Spleen (tissue), 11 donors: Measurements from ENCODE around the gene MYO9A. TPM values are rescaled to one million over a fixed set of nuclear protein-coding genes. Genes with fewer than 3 reads are reported as not detected.

ENCODE experiments used
- DNase-seq: peaks from one replicate; pipeline ENCODE4 v3.0.0-alpha.2; 2020
- H3K27ac ChIP-seq, 8 donors: fragments of 200-600 bp; sonication (generic) in 7 of 8; 1 replicate in 4 of 8; 2 replicates in 4 of 8; pipeline versions ENCODE4 v1.5.0 to v1.8.0; 2016 to 2021; ENCODE audit warnings: inconsistent platforms in 4 of 8, mild to moderate bottlenecking in 4 of 8, moderate library complexity in 1 of 8
- H3K27me3 ChIP-seq, 7 donors: fragments of 200-600 bp; sonication (generic) in 6 of 7; replicated peaks in 1 of 7; 1 replicate in 4 of 7; 2 replicates in 3 of 7; pipeline versions ENCODE4 v1.5.0 to v1.8.0; 2016 to 2021; ENCODE audit warnings: inconsistent platforms in 3 of 7, mild to moderate bottlenecking in 1 of 7
- H3K36me3 ChIP-seq, 6 donors: fragments of 200-600 bp; sonication (generic) in 5 of 6; 1 replicate in 4 of 6; 2 replicates in 2 of 6; pipeline versions ENCODE4 v1.5.0 to v1.8.0; 2016 to 2021; ENCODE audit warnings: inconsistent platforms in 2 of 6
- H3K4me1 ChIP-seq, 6 donors: fragments of 200-600 bp; sonication (generic) in 5 of 6; 1 replicate in 3 of 6; 2 replicates in 3 of 6; pipeline versions ENCODE4 v1.5.0 to v1.8.0; 2016 to 2021; ENCODE audit warnings: inconsistent platforms in 3 of 6
- H3K4me3 ChIP-seq, 8 donors: fragments of 200-600 bp; sonication (generic) in 7 of 8; 1 replicate in 4 of 8; 2 replicates in 4 of 8; pipeline versions ENCODE4 v1.5.0 to v1.8.0; 2016 to 2021; ENCODE audit warnings: inconsistent platforms in 4 of 8, mild to moderate bottlenecking in 4 of 8, moderate library complexity in 2 of 8
- H3K9me3 ChIP-seq, 8 donors: fragments of 200-600 bp; sonication (generic) in 7 of 8; 1 replicate in 4 of 8; 2 replicates in 4 of 8; pipeline versions ENCODE4 v1.5.0 to v1.8.0; 2016 to 2021; ENCODE audit warnings: inconsistent platforms in 4 of 8
- CTCF ChIP-seq, 11 experiments: fragments of 200-600 bp in 7 of 11; fragments of 450-650 bp in 4 of 11; sonication (generic) in 4 of 11; IDR thresholded peaks in 8 of 11; conservative IDR thresholded peaks in 3 of 11; 1 replicate in 7 of 11; 2 replicates in 4 of 11; pipeline versions ENCODE4 v1.4.0 to v1.8.0; 2016 to 2021; ENCODE audit warnings: antibody characterized with exemption in 11 of 11, inconsistent platforms in 4 of 11, mild to moderate bottlenecking in 1 of 11
- POLR2A ChIP-seq, 3 donors: fragments of 450-650 bp; IDR thresholded peaks; one replicate each; pipeline ENCODE4 v1.5.1; 2017; ENCODE audit warnings: antibody characterized with exemption in 3 of 3, mild to moderate bottlenecking in 1 of 3
- POLR2AphosphoS5 ChIP-seq, 3 donors: sonication (generic); formaldehyde crosslinking; IDR thresholded peaks; one replicate each; pipeline ENCODE4 v1.5.1; 2017; ENCODE audit warnings: antibody characterized with exemption in 3 of 3
- WGBS, 5 donors: extraction: QIAGEN DNeasy Blood & Tissue Kit in 3 of 5; methylation state at CpG; one replicate each; pipeline versions ENCODE4 v1.1.5 to v1.1.7; 2013 to 2018; 5-methylcytosine and 5-hydroxymethylcytosine counted together
- intact Hi-C: fragments of 100-400 bp; cut with DNase I; formaldehyde crosslinking; loops from one replicate; pipeline ENCODE4 v1.15.0; 2023; ENCODE audit warnings: low total_unique reads
- polyA plus RNA-seq, 3 donors: library from polyadenylated mRNA; stranded (reverse); fragments of 200-250 nt; gene quantifications; one replicate each; pipeline ENCODE4 v1.2.1, GENCODE V29; 2013
- total RNA-seq, 7 donors: library from RNA; depleted of rRNA in 3 of 7; stranded (reverse); fragments of >200 nt in 3 of 7; fragmentation: NEBNext Ultra II Directional in 4 of 7; extraction: Animal tissue kit (Norgen Biotek cat#: 25700) in 4 of 7; gene quantifications; one replicate each; pipeline versions ENCODE4 v1.1.0 to v1.2.1, GENCODE V29; 2016 to 2021
- donor health status: healthy with polysubstance abuse.
- donor health status: DM: no; HTN: no; CAD: no; lungs with moderate emphysema.
- donor health status: DM: no; HTN: no; CAD: no.
- donor health status: Bipolar disorder and iron deficiency.
- donor health status: healthy.
- donor health status: DM: no; HTN: no; CAD: no.
- donor health status: DM: yes; HTN: yes; CAD: no.

The MYO9A gene
- total and polyA plus RNA-seq, 10 donors = 1.7 to 80.9 (median 50.9) TPM

- 78 to 88% (median 83%) methylated on average over 1 of the region's 1 CpG for WGBS, 5 donors
- TF ChIP-seq CTCF (IDR thresholded peaks at IDR 0.05 in 8 of 11, conservative IDR thresholded peaks at IDR 0.05 in 3 of 11) (no peak), POLR2A (IDR thresholded peaks at IDR 0.05) (no peak), POLR2AphosphoS5 (IDR thresholded peaks at IDR 0.05) (no peak)
Measured at GRCh38 chr15:72042054-72042453, 75.9 kb downstream of the MYO9A start.

GRCh38 chr15:72037321-72037720 is 80.6 kb downstream of the MYO9A start:
- no peak for DNase-seq
- Histone ChIP-seq H3K27ac (no peak overlapping the region), H3K27me3 (no peaks in the 10 kb centered on the region), H3K36me3 (peaks cover 0 to 21% (median 0%) of the 10 kb centered on the region in 6 donors), H3K4me1 (peaks cover 0 to 7% (median 0%) of the 10 kb centered on the region in 6 donors), H3K4me3 (no peak overlapping the region), H3K9me3 (peaks cover 0 to 14% (median 6%) of the 10 kb centered on the region in 8 donors)
- 84 to 96% (median 93%) methylated on average over 4 of the region's 4 CpGs for WGBS, 5 donors
- intact Hi-C loops = no loop called here
- TF ChIP-seq POLR2A (IDR thresholded peaks at IDR 0.05) (no peak), POLR2AphosphoS5 (IDR thresholded peaks at IDR 0.05) (no peak), CTCF (IDR thresholded peaks at IDR 0.05 in 8 of 11, conservative IDR thresholded peaks at IDR 0.05 in 3 of 11) (no peak)

More at GRCh38 chr15:72042054-72042453, 75.9 kb downstream of the MYO9A start:
- Histone ChIP-seq H3K4me3 (no peak overlapping the region), H3K4me1 (no peaks in the 10 kb centered on the region), H3K27me3 (no peaks in the 10 kb centered on the region), H3K27ac (no peak overlapping the region), H3K36me3 (peaks cover 0 to 43% (median 8%) of the 10 kb centered on the region in 6 donors), H3K9me3 (peaks cover 0 to 10% (median 5%) of the 10 kb centered on the region in 8 donors)
- no peak for DNase-seq
- intact Hi-C loops = no loop called here

GRCh38 chr15:72034859-72035650 is 82.9 kb downstream of the MYO9A start:
- Histone ChIP-seq H3K27ac (no peak overlapping the region), H3K27me3 (no peaks in the 10 kb centered on the region), H3K36me3 (peaks cover 0 to 26% (median 0%) of the 10 kb centered on the region in 6 donors), H3K4me3 (no peak overlapping the region), H3K4me1 (peaks cover 0 to 8% (median 0%) of the 10 kb centered on the region in 6 donors), H3K9me3 (peaks cover 0 to 14% (median 6%) of the 10 kb centered on the region in 8 donors)
- intact Hi-C loops = no loop called here
- TF ChIP-seq POLR2A (IDR thresholded peaks at IDR 0.05) (no peak), CTCF (IDR thresholded peaks at IDR 0.05 in 8 of 11, conservative IDR thresholded peaks at IDR 0.05 in 3 of 11) (no peak), POLR2AphosphoS5 (IDR thresholded peaks at IDR 0.05) (no peak)
- WGBS, 5 donors = 71 to 96% (median 86%) methylated on average over 4 of the region's 4 CpGs
- no peak for DNase-seq

- Histone ChIP-seq H3K27me3 (no peaks in the 10 kb centered on the region), H3K9me3 (peaks cover 0 to 14% (median 6%) of the 10 kb centered on the region in 8 donors), H3K4me1 (peaks cover 0 to 8% (median 0%) of the 10 kb centered on the region in 6 donors), H3K36me3 (peaks cover 0 to 22% (median 0%) of the 10 kb centered on the region in 6 donors), H3K27ac (no peak overlapping the region), H3K4me3 (no peak overlapping the region)
- 95 to 100% (median 98%) methylated on average over 1 of the region's 1 CpG for whole genome bisulfite sequencing, 5 donors
- DNase-seq = no peak
- TF ChIP-seq CTCF (IDR thresholded peaks at IDR 0.05 in 8 of 11, conservative IDR thresholded peaks at IDR 0.05 in 3 of 11) = no peak
- TF ChIP-seq POLR2AphosphoS5 (IDR thresholded peaks at IDR 0.05) = no peak
- intact Hi-C loops = no loop called here
Measured at GRCh38 chr15:72034351-72034750, 83.6 kb downstream of the MYO9A start.
